ENCODE data around the gene GHDC. TPM values are rescaled to one million over a fixed set of nuclear protein-coding genes. Genes with fewer than 3 reads are reported as not detected.

GHDC gene
- total RNA-seq, 6 experiments from 2014 or later = 1.5 to 7.5 (median 6.4) TPM

GRCh38 chr17:42179335-42179734, 15.0 kb downstream of the GHDC start:
- peaks cover 25% of the 10 kb centered on the region for H3K27me3 Mint-ChIP-seq (ENCODE audit: insufficient read depth)
- no peak overlapping the region for H3K4me3 Mint-ChIP-seq
- H3K4me1 Mint-ChIP-seq (ENCODE audit: low read depth) = peaks cover 16% of the 10 kb centered on the region
- TF ChIP-seq CTCF (IDR thresholded peaks at IDR 0.05) = no peak
- DNase-seq = no peak
- no peaks in the 10 kb centered on the region for H3K9me3 Mint-ChIP-seq
- no peaks in the 10 kb centered on the region for H3K36me3 Mint-ChIP-seq (ENCODE audit: low read depth)
- H3K27ac Mint-ChIP-seq = no peak overlapping the region

GRCh38 chr17:42178817-42179216, 15.5 kb downstream of the GHDC start:
- H3K27me3 Mint-ChIP-seq (ENCODE audit: insufficient read depth) = peaks cover 30% of the 10 kb centered on the region
- H3K4me1 Mint-ChIP-seq (ENCODE audit: low read depth) = peaks cover 11% of the 10 kb centered on the region
- no peak overlapping the region for H3K27ac Mint-ChIP-seq
- no peaks in the 10 kb centered on the region for H3K9me3 Mint-ChIP-seq
- no peaks in the 10 kb centered on the region for H3K36me3 Mint-ChIP-seq (ENCODE audit: low read depth)
- no peak for TF ChIP-seq CTCF (IDR thresholded peaks at IDR 0.05)
- no peak overlapping the region for H3K4me3 Mint-ChIP-seq
- no peak for DNase-seq

- H3K27me3 Mint-ChIP-seq (ENCODE audit: insufficient read depth) = peaks cover 38% of the 10 kb centered on the region
- H3K9me3 Mint-ChIP-seq = no peaks in the 10 kb centered on the region
- TF ChIP-seq CTCF (IDR thresholded peaks at IDR 0.05) = no peak
- H3K4me3 Mint-ChIP-seq = no peak overlapping the region
- DNase-seq = no peak
- H3K27ac Mint-ChIP-seq = no peak overlapping the region
- H3K36me3 Mint-ChIP-seq (ENCODE audit: low read depth) = no peaks in the 10 kb centered on the region
- H3K4me1 Mint-ChIP-seq (ENCODE audit: low read depth) = no peaks in the 10 kb centered on the region
These were observed 16.6 kb downstream of the GHDC start for GRCh38 chr17:42177684-42178083.

- Mint-ChIP-seq H3K4me3 (no peak overlapping the region), H3K36me3 (ENCODE audit: low read depth) (no peaks in the 10 kb centered on the region), H3K27ac (no peak overlapping the region), H3K27me3 (ENCODE audit: insufficient read depth) (peaks cover 51% of the 10 kb centered on the region), H3K9me3 (no peaks in the 10 kb centered on the region), H3K4me1 (ENCODE audit: low read depth) (no peaks in the 10 kb centered on the region)
- no peak for DNase-seq
- TF ChIP-seq CTCF (IDR thresholded peaks at IDR 0.05) = no peak
These were observed 20.0 kb downstream of the GHDC start for GRCh38 chr17:42174126-42174783.

- no peaks in the 10 kb centered on the region for H3K4me1 Mint-ChIP-seq (ENCODE audit: low read depth)
- DNase-seq = no peak
- H3K27ac Mint-ChIP-seq = no peak overlapping the region
- no peak overlapping the region for H3K4me3 Mint-ChIP-seq
- H3K27me3 Mint-ChIP-seq (ENCODE audit: insufficient read depth) = peaks cover 48% of the 10 kb centered on the region
- H3K36me3 Mint-ChIP-seq (ENCODE audit: low read depth) = no peaks in the 10 kb centered on the region
- H3K9me3 Mint-ChIP-seq = no peaks in the 10 kb centered on the region
- TF ChIP-seq CTCF (IDR thresholded peaks at IDR 0.05) = no peak
These were observed 22.5 kb downstream of the GHDC start for GRCh38 chr17:42171831-42172230.

All from HFFc6 (cell line).